Globus pallidus (tissue), 1 donor: ENCODE results near the gene NDST1.
"Not testable (repeated sequence)": the region's sequence is repeated elsewhere in the genome, so short reads cannot be mapped to it uniquely, and the experiment has no call there.

ENCODE experiments used
- DNase-seq: peaks from one replicate; pipeline ENCODE4 v3.0.0-alpha.2; 2015; ENCODE audit warnings: low spot score

Gene NDST1

GRCh38 chr5:150508828-150509227, 897 bp downstream of the NDST1 start:
- no peak for DNase-seq

- DNase-seq, result no peak
Observed at GRCh38 chr5:150509992-150510391, 2.1 kb downstream of the NDST1 start.

- no peak for DNase-seq
Observed at GRCh38 chr5:150510460-150511263, 2.7 kb downstream of the NDST1 start.

DNA sequence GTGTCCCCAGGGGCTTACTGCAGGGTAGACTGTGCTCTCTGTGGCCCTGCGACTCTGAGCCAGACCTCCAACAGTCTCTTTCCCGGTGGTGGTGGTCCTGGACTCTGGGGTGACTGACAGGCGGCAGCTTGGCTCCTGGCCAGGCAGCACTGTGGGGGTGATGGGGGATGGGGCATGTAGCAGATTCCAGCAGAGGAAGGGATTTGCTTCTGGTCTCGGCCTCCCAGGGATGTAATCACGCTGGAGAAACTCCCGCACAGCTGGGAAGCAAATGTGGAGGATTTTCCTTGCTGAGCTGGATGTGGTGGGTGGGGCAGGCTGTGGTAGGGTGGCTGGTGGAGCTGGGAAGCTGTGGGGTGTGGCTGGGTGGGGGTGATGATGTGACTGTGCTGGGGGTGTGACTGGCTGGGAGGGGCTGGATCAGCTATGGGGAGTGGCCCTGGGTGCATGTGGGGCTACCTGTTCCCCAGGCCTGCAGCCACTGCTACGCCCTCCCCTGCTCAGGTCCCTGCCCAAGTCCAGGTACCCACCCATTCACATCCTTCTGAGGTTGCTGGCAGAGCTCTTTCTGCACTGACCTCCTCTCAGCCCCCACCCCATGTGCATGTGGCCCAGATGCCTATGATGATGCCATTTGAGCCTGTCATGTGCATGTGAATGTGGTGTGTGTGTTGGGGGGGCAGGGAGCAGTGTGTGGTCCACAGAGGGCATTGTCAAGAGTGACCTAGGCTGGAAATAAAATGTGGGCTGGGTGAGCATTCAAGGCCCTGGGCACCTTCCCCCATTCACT, 3.8 kb downstream of the NDST1 start:
- DNase-seq, result no peak

- no peak for DNase-seq
Observed at GRCh38 chr5:150512368-150512747, 4.4 kb downstream of the NDST1 start.

GRCh38 chr5:150513375-150514309, 5.7 kb downstream of the NDST1 start:
- no peak for DNase-seq

DNA sequence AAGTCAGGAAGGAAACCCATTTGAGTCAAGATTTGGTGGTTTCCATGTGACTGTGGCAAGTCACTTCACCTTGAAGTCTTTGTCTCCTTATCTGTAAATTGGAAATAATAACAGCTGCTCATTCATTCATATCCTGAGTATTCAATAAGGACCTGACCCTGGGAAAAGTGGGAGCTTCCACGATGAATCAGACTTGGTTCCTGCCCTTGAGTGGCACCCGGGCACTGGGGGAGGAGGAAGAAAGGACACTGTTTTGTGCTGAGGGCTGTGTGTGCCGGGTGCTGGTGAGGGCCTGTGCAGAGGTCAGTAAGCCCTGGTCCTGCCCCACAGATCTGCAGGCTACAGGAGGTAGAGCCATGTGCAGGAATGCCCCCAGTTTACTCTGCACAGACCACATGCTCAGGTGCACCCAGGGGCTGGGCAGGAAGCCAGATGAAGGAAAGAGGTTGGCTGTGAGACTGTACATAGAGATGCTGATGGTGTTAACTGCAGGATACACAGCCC, 6.8 kb downstream of the NDST1 start:
- DNase-seq, result no peak

GRCh38 chr5:150515446-150515845, 7.5 kb downstream of the NDST1 start:
- DNase-seq, result no peak

DNA sequence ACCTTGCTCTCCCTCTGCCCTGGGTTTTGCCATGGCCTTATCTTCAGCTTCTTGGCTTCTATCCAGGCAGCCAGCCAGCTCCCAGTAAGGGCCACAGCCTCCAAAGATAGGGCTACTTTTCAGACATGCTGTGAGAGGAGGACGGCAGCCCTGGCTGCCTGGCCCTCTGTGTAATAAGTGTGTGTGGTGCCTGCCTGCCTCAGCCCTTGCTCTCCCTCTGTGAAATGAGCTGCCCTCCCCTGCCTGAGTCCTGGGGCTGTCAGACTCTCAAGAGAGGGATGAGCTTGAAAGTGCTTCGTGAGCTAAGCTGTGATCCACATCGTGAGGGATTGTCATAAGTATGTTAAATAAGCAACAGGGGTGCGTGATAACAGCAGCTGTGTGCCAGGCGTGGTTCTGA, 8.1 kb downstream of the NDST1 start:
- DNase-seq, result no peak

DNA sequence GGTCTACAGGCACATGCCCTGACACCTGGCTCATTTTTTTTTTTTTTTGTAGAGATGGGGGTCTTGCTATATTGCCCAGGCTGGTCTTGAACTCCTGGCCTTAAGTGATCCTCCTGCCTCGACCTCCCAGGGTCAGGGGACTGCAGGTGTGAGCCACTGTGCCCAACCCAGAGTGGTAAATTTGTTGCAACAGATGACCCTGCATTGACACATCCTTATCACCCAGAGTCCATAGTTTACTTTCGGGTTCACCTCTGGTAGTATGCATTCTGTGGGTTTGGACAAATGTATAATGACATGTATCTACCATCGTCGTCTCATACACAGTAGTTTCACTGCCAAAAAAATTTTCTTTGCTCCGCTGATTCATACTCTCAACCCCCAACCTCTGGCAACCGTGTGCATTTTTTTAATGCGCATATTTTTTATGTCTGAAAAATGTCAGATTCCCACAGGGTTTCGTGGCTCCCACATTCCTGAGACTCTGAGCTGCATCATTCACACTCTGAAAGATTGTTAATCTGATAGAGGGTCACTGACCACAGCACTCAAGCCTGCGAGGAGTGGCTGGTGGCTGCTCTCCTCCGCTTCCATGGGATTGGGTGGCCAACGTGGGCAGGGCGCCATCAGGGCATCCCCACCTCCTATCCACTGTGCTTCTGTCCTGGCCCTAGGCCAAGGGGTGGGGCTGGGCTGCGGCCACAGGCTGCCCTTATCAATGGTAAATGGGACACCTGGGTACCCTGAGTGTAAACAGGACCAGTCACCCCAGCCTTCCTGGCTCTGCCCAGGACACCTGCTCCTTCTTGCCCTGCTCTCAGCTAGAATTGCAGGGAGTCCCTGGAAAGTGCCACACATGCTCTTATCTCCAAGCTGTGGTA, 9.6 kb downstream of the NDST1 start:
- no peak for DNase-seq

GRCh38 chr5:150518712-150519559, 11.0 kb downstream of the NDST1 start:
- not testable (repeated sequence) for DNase-seq

DNA sequence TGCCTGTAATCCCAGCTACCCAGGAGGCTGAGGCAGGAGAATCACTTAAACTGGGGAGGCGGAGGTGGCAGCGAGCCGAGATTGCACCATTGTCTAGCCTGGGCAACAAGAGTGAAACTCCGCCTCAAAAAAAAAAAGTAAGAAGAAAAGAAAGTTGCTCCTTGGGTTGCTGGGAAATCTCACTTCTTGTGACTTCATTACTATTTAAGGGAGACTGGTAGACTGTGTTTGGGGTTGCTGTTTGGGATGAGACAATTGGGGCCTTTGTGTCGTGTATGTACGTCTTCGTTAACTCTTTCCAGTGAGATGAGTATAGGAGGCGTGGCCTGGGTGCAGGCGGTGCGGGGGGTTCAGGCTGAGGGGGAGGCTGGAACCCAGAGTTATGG, 11.6 kb downstream of the NDST1 start:
- DNase-seq, result no peak

- DNase-seq, result no peak
Observed at GRCh38 chr5:150519978-150520377, 12.0 kb downstream of the NDST1 start.

DNA sequence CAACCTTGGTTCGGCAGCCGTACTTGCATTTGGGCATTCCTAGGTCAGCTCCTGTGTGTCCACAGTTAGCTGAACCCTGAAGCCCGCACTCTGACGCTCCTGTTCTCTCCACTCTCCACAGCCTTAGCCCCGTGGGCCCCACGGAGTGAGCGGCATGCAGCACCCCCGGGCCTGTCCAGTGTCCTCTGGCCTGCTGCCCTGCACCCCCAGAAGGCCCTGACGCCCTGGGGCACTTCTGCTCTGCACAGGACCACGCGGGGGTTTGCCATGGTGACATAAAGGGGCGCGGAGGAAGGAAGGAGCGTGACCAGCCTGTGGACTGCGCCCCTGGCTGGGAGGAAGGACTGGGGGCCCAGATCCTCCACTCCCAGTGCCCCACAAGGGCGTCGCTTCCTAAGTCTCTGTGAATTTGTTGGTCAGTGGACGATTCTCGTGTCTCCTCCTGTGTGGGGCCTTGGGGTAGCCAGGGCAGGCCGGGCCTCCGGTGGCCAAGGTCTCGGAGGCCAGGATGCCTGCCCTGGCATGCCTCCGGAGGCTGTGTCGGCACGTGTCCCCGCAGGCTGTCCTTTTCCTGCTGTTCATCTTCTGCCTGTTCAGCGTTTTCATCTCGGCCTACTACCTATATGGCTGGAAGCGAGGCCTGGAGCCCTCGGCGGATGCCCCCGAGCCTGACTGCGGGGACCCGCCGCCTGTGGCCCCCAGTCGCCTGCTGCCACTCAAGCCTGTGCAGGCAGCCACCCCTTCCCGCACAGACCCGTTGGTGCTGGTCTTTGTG, 13.0 kb downstream of the NDST1 start:
- no peak for DNase-seq

- DNase-seq, result no peak
Observed at GRCh38 chr5:150521522-150521817, 13.5 kb downstream of the NDST1 start.

- DNase-seq, result no peak
Observed at GRCh38 chr5:150521939-150522503, 14.1 kb downstream of the NDST1 start.

GRCh38 chr5:150522504-150523414, 14.8 kb downstream of the NDST1 start:
- DNase-seq, result no peak
